Measurements from ENCODE around the gene DLGAP1.
"Not testable (repeated sequence)": the region's sequence is repeated elsewhere in the genome, so short reads cannot be mapped to it uniquely, and the experiment has no call there.

The DLGAP1 gene

DNA sequence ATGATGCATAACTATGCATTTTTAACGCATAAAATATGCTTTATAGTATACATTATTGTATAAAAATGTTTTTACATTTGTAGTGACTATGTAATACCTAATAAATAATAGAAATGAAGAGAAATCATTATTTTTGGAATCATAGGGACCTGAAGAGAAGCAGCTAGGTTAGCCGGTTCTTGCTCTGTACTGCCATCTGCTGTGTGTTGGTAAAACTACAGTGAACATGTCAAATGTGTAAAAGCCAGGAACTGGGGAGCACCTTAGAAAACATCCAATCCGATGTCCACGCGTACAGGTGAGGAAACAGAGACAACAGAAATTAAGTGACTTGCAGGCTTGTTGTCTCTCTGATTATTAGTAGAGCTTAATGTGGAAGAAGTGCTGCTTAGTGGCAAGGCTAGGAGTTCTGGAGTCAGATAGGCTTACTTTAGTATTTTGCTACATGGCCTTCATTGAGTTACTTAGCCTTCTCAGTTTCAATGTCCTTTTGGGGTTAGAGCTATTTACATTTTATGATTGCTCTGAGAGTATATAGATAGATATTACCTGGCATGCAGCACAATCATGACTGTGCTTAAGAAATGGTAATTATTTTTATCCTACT lies 386.5 kb downstream of the DLGAP1 start:
- DNase-seq = peak; percentile 4

DNA sequence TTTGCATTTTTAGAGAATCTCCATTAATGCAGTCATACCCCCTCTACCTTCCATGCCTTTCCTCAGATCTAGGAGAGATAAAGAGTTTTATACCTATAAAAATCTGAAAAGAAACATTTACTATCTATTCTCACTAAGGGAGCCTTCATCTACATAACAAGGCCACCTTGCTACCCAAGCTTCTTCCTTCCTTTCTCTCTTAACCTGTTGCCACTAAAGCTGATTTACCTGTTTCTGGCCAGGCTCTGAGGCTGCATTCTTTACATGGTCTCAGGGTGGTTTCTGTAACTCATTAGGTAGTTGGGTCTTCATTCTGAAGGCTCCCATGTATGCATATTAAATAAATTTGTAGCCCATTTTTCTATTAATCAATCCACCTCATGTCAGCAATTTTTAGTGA lies 391.6 kb downstream of the DLGAP1 start:
- no peak for DNase-seq

DNA sequence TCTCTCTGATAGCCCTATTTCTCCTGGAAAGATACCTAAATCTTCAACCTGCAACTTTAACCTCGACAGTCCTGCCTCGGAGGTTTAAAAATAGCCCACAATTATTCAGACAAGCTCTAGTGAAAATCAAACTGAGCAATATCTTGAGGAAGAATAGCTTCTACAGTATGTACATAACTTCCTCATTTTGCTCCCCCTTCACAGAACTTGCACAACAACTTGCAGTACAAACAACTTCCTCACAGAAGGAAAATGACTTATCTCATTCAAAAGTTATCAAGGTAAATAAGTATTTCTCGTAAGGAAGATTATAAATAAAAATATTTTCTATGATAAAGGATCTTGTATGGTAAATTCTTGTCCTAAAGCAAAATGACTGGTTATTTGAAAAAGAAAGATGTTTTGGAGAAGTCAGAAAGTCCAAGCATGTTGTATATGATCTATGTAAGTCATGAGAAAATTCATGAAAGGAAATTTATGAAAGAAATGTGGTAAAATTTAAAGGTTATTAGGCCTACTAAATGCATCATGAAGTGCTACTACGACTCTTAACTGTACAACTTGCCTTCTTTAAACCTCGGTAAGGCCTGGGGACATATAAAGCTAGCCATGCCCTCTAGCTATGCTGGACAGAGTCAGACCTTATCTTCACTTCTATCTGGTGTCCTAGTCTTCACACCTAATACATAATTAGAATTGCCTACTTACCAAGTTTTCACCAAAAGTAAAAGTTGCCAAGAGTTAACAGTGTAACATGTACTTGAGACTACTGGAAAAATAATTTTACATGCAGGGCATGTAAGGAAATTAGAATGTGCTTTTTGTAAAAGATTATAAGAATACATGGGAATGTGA lies 394.5 kb downstream of the DLGAP1 start:
- no peak for DNase-seq

DNA sequence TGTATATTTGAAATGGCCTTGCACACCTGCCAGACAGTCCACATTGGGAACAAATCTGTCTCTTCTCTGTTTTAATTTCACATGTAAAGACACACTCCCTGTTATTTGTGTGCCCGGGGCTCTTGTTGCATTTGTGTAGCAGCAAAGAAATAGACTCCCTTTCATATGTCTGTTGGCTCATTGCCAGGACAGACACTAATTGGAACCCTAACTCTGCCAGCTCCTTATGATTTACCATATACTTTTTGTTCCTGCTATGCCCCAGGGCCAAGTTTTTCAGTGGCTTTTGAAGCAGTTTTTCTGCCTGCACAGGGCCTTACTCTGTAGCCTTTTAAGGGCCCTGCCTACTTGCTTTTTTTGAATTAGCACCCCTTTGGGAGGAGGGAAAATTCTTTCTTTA lies 396.9 kb downstream of the DLGAP1 start:
- DNase-seq = no peak

DNA sequence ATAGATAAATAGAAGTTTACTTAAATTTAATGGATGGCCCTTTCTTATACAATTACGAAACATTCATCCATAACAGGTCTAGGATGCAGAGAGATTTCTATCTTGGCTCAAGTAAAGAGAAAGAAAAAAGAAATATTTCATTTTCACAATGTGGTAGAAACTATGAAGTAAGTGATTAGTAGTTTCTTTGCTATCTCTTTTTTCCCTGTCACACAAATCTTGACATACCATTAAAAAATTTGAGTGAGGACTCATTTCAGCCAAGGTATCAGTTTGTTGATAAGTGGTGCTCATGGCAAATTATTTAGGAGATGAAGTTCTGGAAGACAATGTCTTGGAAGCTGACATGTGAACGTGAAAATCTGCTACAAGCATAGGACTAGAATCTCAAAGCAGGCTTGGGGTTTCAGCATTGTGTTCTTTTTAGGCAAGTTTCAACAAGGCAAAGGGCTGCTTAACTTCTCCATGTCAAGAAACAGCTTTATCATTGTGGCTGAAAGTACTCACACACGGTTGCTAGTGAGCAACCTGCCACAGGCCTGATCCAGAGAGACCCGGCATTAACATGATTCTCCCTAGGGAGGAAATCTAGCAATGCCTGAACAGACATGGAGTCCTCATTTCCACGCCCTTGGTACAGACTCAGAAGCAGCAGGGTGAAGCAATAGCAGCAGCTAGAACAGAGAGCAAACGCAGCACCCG lies 414.6 kb downstream of the DLGAP1 start:
- DNase-seq = no peak

DNA sequence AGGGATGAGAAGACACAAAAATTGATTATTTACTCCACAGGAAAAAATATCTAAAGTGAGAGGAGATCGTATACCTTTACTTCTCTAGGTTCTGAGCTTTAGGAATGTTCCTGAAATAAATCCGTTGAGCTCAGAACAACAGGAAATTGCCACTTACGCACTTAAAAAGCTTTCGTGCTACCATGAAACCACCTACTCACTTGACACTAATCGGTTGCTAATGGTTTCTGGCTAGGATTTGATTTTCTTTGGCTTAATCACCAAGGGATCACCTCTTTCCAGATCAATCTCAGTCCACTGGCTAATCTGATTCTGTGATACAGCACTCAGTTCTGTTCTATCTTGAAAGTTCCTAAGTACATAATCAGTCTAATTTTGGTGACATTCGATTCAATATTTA lies 419.6 kb downstream of the DLGAP1 start:
- no peak for DNase-seq

DNA sequence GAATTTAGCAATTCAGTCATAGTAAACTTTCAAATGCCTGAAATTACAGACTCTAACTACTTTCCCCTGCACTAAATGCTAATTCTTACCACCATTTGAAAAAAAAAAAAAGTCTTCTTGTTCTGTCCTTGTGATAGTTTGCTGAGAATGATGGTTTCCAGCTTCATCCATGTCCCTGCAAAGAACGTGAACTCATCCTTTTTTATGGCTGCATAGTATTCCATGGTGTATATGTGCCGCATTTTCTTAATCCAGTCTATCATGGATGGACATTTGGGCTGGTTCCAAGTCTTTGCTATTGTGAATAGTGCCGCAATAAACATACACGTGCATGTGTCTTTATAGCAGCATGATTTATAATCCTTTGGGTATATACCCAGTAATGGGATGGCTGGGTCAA lies 420.3 kb downstream of the DLGAP1 start:
- DNase-seq = not testable (repeated sequence)

DNA sequence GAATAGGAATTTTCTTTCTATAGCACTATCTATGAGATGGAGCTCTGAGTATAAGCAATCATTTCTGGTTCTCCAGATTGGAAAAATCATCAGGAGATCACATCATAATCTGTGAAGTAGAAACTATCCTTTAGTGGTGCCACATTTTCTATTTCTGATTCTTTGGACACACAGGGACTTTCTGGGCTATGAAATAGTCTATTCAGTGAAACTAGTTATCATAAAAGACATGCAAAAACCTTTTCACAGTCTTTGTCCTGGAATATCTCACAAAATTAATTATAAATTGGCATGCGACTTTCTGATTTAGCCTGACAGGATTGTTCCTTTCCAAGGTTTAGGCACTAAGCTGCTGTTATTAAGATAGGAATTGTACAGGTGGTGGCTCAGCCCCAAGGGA lies 428.6 kb downstream of the DLGAP1 start:
- DNase-seq = no peak

DNA sequence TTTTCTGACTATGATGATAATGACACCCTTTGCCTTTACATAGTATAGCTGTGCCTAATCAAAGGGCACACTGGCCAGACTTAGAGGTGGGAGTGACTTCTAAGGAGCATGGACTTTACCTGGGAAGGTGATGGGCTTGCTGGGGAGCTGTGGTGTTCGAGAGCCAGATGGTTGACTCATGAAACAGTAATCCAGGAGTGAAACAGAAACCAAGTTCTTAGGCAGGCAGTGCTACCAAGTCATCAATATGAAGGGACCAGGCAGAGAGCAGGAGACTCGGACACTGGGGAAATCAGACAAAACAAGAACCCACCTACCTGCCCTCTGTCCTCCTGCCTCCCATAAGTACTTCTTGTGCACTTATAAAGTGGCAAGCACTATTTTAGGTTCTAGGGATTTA lies 430.4 kb downstream of the DLGAP1 start:
- no peak for DNase-seq

DNA sequence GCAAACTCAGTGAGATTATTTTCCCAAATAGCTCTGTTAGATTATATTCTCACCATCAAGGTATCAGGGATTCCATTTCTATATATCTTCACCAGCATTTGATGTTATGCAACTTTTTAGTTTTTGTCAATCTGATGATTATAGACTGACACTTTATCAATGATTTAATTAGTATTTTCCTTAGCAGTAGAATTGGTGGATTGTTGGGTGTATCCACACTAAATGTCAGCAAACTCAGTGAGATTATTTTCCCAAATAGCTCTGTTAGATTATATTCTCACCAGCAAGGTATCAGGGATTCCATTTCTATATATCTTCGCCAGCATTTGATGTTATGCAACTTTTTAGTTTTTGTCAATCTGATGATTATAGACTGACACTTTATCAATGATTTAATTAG lies 432.4 kb downstream of the DLGAP1 start:
- not testable (repeated sequence) for DNase-seq

DNA sequence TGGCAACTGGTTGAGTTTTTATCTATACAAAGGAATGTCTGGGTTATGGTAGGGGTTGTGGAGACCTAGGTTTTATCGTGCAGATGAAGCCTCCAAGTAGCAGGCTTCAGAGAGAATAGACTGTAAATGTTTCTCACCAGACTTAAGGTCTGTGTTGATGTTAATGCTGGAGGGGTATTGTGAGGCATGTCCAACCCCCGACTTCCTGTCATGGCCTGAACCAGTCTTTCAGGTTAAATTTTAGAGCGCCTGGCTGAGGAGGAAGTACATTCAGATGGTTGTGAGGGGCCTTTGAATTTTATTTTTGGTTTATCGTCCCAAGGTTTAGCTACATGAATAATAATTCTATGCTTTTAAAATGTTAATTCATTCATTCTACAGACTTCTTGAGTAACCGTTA lies 435.1 kb downstream of the DLGAP1 start:
- DNase-seq = no peak

DNA sequence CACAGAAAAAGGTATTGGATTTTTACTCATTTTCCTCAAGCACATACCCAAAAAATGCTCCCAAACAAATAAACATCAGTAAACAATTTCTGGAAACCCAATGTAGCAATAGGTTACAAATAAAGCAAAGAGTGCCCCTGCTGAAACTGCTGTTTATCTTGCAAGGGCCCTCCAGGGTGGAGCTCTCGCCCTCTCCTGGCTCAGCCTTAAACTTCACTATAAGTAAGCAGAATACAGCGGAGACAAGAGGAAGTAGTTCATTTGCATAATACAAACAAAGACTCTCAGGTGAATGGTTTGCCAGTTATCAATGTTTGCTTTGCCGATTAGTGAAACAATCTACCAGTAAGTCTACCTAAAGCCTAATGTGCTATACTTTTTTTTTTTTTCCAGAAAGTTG lies 437.6 kb downstream of the DLGAP1 start:
- no peak for DNase-seq

DNA sequence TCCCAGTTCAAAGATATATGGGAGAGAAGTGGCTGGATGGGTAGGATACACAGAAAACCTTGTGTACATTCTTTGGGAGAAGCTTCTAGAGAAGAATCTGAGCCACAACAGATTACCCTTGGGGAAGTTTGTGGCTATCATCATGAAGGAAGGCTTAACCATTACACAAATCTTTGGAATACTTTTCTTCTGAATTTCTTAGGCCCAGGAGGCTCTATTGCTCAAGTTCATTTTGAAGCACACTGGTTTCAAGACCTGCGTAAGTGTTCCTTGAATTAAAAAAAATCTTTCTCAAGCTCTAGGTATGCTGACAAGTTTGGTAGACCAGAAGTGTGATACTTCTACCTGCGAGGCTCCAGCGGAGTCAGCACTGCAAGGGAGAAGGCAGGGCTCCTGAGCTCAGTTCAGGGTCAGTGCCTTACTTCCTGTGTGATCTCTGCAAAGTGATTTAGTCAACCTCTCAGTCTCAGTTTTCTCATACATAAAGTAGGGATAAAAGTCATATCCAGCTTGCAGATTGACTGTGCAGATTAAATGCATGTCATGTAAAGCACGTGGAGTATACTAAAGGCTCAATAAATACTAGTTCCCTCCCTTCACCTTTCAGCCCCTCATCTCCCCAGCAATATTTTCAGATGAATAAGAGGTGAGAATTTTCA lies 438.6 kb downstream of the DLGAP1 start:
- peak; percentile 7 for DNase-seq

DNA sequence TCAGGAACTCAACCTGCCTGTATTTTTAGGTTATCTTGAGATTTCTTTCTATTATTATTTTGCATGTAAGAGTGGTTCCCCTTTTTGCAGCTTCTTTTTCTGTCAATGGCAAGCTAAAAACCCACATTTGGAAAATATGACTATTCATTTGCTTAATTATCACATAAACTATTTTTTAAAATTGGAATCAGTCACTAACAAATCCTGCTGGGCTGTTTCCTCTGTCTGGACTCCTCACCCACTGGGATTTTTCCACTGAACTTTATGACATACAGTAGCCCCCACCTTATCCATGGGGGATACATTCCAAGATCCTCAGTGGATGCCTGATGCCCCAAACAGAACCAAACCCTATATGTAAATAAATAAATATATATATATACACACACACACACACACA lies 447.3 kb downstream of the DLGAP1 start:
- DNase-seq = no peak

DNA sequence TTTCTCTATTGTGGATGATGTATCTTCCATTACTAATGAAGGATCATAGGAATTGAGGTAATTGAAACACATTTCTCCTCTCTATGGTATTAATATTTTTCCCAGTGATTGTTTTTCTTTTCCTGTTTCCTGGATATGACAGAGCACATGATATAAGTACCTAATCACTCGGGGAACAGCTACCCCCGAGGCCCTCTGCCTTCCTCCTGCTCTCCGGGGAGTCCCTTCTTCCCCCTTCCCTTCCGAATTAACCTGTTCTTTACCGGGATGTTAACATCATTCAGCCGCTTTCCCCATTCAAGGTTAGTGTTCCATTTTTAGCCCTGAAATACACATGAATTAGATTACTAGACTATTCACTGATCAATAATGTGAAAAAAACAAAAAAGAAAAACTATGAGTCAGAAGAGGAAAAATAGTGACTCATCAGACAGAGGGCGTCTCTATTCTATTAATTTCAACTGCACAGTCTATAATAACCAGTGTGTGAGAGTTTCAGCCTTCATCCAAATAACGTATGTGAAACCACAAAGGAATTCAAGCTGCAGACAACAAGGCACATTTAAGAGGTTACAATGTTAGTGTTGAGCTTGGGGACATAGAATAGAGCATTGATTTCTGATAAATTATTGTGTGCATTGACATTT lies 450.8 kb downstream of the DLGAP1 start:
- no peak for DNase-seq

DNA sequence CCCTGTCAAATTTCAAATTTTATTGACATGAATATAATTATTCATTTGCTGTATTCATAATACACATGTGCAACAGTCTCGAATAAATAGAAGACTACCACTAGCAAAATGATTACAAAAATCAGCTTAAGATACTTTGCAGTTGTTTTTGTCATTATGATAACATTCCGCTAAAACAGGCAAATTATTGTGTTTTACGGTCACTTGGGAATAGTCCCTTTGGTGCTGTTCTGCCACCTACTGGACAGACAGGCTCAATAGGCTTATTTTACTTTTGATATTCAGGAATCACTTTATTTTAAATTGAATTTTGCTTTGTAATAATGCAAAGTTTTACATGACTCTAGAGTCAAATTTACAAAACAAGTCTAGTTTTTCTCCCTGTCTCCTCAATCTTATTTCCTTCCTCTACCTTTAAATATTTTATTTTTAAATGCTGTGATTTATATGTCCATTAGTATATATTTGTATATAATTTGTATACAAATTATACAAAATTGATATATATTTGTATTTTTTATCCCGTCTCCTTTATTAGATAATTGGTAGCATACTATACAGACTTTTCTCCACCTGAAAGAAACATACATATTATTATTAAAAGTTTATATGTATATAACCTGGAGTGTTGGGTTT lies 456.3 kb downstream of the DLGAP1 start:
- DNase-seq = no peak

DNA sequence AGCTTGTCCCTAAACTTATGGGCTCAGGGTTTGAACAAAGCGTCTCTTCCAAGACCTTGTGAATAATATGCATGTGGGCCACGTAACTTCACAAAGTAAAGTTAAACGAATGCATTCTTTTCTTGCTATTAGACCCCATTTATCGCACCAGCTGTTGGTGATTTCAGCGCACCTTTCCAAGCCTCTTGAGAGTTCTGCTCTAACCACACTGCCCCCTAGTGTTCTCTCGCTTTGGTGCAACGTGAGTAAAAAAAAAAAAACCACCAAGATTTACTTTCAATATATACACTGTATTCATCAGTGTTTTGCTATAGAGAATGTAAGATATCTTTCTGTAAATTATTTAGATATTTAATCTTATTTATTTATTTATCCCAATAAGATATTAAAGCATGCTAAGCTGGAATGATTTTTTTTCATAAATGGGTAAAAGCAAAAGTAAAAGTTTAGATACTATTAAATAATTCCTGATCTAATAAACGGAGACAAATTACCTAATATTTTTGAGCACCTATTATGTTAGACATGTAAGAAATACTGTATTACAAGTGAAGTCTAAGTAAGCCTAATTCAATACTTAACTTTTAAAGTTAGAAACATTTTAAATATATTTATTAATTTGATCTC lies 459.5 kb downstream of the DLGAP1 start:
- DNase-seq = peak; percentile 49

DNA sequence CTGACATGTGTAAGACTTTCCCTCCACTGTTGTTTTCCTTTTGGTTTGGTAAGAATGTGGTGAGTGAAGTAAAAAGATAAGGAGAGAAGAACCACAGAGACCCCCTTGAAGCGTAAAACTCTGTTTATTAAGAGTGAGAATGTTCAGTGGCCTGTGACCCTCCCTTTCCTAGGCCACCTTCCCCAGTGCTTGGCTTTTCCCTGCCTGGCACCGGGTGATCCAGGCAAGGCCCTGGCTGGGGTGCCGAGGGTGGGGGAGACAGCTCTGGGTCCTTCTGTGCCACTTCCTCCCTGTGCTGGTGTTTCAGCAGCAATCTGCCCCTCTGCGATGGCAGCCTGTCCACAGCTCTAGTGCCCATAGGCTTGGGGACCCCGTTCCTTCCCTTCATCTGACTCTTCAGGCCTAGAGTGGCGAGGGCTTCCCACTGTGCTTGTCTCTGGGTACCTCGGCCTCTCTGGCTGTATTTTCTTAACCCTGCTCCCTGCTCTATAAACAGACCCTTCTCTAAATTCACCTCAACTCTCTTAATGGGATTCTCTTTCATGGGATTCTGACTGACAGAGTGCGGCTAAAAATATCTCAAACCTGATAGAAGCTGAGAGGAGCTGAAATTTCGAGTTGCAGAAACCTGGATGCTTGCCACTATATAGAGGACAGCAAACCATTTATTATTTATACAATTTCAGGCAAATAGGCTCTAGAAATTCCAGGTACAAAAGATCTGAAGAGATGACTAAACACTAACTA lies 461.0 kb downstream of the DLGAP1 start:
- no peak for DNase-seq

DNA sequence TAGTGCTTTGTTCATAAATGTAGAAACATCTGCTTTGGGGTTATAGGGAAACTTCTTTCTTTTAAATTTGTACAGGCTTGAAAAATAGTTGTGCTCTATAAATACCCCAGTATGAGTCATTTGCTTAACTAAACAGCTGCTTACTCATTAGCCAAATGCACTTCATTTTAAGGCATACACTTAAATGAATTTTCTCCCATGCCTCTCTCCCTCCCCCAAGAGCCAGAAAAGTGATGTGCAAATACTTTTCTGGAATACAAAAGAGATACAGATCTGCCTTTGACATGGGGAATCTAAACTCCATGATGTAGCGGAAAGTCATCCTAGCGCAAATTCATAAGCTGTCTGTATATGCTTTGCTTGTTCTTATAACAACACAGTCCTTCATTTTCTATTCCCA lies 469.4 kb downstream of the DLGAP1 start:
- no peak for DNase-seq

DNA sequence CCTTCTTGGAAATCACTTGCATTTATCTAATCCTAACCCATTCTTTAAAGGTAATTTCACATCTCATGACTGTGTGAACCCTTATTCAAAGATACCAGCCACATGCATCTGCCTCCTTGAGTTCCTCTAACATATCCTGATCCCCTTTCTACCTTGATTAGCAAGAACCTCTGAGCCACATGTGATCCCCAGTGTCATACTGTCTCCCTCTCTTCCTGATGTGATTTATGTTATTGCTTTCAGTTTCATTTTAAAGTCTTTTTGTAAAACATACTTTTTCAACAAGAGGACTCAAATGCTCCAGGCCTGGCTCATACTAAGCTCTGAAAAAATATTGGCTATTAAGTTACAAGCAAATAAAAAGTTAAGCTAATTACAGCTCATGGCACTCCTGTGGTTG lies 470.1 kb downstream of the DLGAP1 start:
- no peak for DNase-seq

DNA sequence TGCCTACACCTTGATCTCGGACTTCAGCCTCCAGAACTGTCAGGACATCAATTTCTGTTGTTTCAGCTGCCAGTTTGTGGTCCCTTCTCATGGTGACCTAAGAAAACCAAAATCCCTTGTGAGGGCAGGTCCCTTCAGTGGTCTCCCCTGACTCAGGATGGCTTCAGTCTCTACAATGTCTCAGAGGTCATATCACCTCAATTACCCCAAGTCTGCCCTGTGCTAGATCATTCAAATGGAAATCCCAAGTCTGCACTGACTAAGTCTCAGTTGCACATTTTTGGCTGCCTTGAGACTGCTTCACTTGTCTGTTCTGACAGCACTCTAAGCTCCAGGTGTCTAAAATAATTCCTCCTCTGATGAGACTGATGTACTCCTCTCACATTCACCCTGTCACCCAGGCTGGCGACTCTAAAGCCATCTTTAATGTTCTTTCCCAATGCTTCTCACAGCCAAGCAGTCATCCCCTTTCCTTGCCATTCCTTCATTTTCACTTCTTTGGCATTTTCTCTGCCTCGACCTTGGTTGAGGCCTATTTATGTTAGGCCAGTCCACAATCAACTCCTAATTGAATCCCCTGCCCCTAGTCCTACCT lies 470.8 kb downstream of the DLGAP1 start:
- DNase-seq = no peak
